NT2/D1 (cell line): ENCODE measurements around the gene TMEM132A.

Experiments
- SUZ12 ChIP-seq: IDR thresholded peaks from 2 replicates; pipeline ENCODE4 v1.6.1; 2011; ENCODE audit not compliant: insufficient read length, insufficient read depth; ENCODE audit errors: extremely low read depth
- YY1 ChIP-seq: IDR thresholded peaks from 2 replicates; pipeline ENCODE4 v1.6.1; 2011; ENCODE audit not compliant: insufficient read length, insufficient read depth
- ZNF274 ChIP-seq: IDR thresholded peaks from 2 replicates; pipeline ENCODE4 v1.6.1; 2011; ENCODE audit warnings: mild to moderate bottlenecking, low read depth, low read length

GRCh38 chr11:60939301-60939700 is 15.0 kb downstream of the TMEM132A start:
- TF ChIP-seq YY1 (no peak), ZNF274 (no peak), SUZ12 (no peak)
